Amygdala (tissue), 56 donors: ENCODE measurements around the gene PKNOX2.

Experiments used
- DNase-seq, 56 donors: peaks; one replicate each; lab custom pipeline; 2025; lab: John Stamatoyannopoulos, UW

Gene PKNOX2

GRCh38 chr11:125304136-125304535, 139.6 kb downstream of the PKNOX2 start:
- no peak for DNase-seq

- DNase-seq = no peak
Observed at GRCh38 chr11:125304876-125305275, 140.3 kb downstream of the PKNOX2 start.

- DNase-seq = no peak
Observed at GRCh38 chr11:125305345-125305744, 140.8 kb downstream of the PKNOX2 start.

GRCh38 chr11:125306476-125306875, 141.9 kb downstream of the PKNOX2 start:
- no peak for DNase-seq

GRCh38 chr11:125308246-125308645, 143.7 kb downstream of the PKNOX2 start:
- no peak for DNase-seq

- no peak for DNase-seq
Observed at GRCh38 chr11:125312391-125312790, 147.8 kb downstream of the PKNOX2 start.

- DNase-seq = no peak
Observed at GRCh38 chr11:125312812-125313211, 148.3 kb downstream of the PKNOX2 start.

- no peak for DNase-seq
Observed at GRCh38 chr11:125313271-125314219, 149.0 kb downstream of the PKNOX2 start.

- no peak for DNase-seq
Observed at GRCh38 chr11:125314276-125315078, 149.9 kb downstream of the PKNOX2 start.

- peak in 1 of 56 donors; percentile 43 for DNase-seq
Observed at GRCh38 chr11:125315079-125315740, 150.7 kb downstream of the PKNOX2 start.

GRCh38 chr11:125317416-125317815, 152.9 kb downstream of the PKNOX2 start:
- no peak for DNase-seq

- no peak for DNase-seq
Observed at GRCh38 chr11:125319649-125320048, 155.1 kb downstream of the PKNOX2 start.

- no peak for DNase-seq
Observed at GRCh38 chr11:125320347-125321076, 156.0 kb downstream of the PKNOX2 start.

- no peak for DNase-seq
Observed at GRCh38 chr11:125322289-125322688, 157.7 kb downstream of the PKNOX2 start.

GRCh38 chr11:125325196-125325595, 160.6 kb downstream of the PKNOX2 start:
- DNase-seq = no peak

- DNase-seq = no peak
Observed at GRCh38 chr11:125326126-125326525, 161.6 kb downstream of the PKNOX2 start.

- DNase-seq = no peak
Observed at GRCh38 chr11:125327518-125328224, 163.1 kb downstream of the PKNOX2 start.

- no peak for DNase-seq
Observed at GRCh38 chr11:125328225-125328580, 163.7 kb downstream of the PKNOX2 start.

- DNase-seq = no peak
Observed at GRCh38 chr11:125329786-125330185, 165.2 kb downstream of the PKNOX2 start.
